GM08714 (cell line): ENCODE results near the gene ANAPC13.

Source experiments
- H3K4me3 ChIP-seq: fragments of 200-500 bp; sonication (Bioruptor generic); 2 replicates; pipeline ENCODE4 v1.5.1; 2014; ENCODE audit warnings: mild to moderate bottlenecking, low read length, inconsistent platforms
- ZNF274 ChIP-seq: IDR thresholded peaks from 2 replicates; pipeline ENCODE4 v1.6.1; 2012; ENCODE audit warnings: mild to moderate bottlenecking, low read depth, low read length

The ANAPC13 gene

GRCh38 chr3:134449277-134449676, 36.5 kb downstream of the ANAPC13 start:
- H3K4me3 ChIP-seq, result no peak overlapping the region
- no peak for TF ChIP-seq ZNF274

- no peak for TF ChIP-seq ZNF274
- H3K4me3 ChIP-seq, result no peak overlapping the region
Measured at GRCh38 chr3:134448664-134449063, 37.1 kb downstream of the ANAPC13 start.

- H3K4me3 ChIP-seq, result no peak overlapping the region
- no peak for TF ChIP-seq ZNF274
Measured at GRCh38 chr3:134447351-134447750, 38.4 kb downstream of the ANAPC13 start.

GRCh38 chr3:134446800-134447199, 39.0 kb downstream of the ANAPC13 start:
- H3K4me3 ChIP-seq, result no peak overlapping the region
- no peak for TF ChIP-seq ZNF274

GRCh38 chr3:134445636-134446035, 40.1 kb downstream of the ANAPC13 start:
- TF ChIP-seq ZNF274, result no peak
- no peak overlapping the region for H3K4me3 ChIP-seq

GRCh38 chr3:134445095-134445494, 40.7 kb downstream of the ANAPC13 start:
- TF ChIP-seq ZNF274, result no peak

GRCh38 chr3:134441821-134442220, 44.0 kb downstream of the ANAPC13 start:
- no peak for TF ChIP-seq ZNF274

More at GRCh38 chr3:134445095-134445494, 40.7 kb downstream of the ANAPC13 start:
- no peak overlapping the region for H3K4me3 ChIP-seq

GRCh38 chr3:134441321-134441720, 44.5 kb downstream of the ANAPC13 start:
- TF ChIP-seq ZNF274, result no peak
- H3K4me3 ChIP-seq, result no peak overlapping the region

More at GRCh38 chr3:134441821-134442220, 44.0 kb downstream of the ANAPC13 start:
- H3K4me3 ChIP-seq, result no peak overlapping the region

GRCh38 chr3:134437211-134437752, 48.5 kb downstream of the ANAPC13 start:
- TF ChIP-seq ZNF274, result no peak
- no peak overlapping the region for H3K4me3 ChIP-seq

DNA sequence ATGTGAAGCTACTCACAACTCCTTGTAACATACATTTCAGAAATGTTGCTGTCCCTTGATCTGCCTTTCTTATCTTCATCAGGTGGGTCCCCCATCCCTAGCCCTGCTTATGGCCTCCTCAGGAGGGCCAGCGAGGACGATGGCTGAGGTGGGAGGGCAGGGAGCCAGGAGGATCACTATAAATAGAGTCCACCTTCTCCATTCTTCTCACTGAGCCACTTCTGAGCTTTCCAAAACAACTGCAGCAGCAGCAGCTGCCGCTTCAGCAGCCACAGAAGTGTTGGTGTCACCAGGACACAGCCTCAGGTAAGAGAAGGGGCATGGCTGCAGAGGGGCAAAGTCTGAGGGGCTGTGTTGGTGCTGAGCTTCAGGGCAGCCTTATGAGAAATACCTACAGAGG, 53.5 kb downstream of the ANAPC13 start:
- TF ChIP-seq ZNF274, result no peak
- no peak overlapping the region for H3K4me3 ChIP-seq

DNA sequence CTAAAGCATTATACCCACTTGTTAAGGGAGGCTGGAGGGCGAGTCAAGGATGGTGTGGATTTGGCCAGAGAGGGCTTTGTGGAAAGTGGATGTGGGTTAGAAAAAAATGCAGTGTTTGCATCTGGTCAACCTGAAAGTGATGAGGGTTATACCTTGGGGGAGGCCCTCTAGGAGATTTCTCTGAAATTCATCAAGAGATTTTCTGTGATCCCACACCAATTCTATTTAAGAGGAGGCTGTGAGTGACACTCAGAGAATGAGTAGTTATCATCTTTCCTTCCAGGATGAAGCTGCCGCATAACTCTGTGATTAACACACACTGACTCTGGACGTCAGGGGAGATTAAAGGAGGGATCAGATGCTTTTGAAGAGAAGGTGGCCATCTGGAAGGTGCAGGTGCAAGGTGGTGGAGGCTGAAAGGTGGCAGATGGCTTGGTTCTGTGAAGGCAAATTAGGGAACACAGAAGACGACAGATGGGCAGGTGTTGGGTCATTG, 54.8 kb downstream of the ANAPC13 start:
- H3K4me3 ChIP-seq, result no peak overlapping the region
- TF ChIP-seq ZNF274, result no peak

GRCh38 chr3:134430174-134430573, 55.6 kb downstream of the ANAPC13 start:
- no peak overlapping the region for H3K4me3 ChIP-seq
- TF ChIP-seq ZNF274, result no peak

DNA sequence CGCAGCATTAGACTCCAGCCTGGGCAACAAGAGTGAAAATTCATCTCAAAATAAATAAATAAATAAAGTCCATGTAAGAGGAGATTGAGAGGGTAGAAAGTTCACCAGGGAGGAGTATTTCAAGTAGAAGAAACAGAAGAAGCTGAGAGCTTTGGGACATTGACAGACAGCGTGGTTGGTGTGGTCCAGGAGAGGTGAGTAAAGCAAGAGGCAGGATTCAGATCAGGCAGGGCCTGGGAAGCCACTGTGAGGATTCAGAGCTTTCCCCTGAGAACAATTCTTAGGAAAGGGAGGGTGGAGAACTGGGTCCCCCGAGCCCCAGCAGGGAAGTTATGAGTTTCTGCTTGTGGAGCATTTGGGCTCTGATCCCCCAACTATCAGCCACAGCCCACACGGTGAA, 57.4 kb downstream of the ANAPC13 start:
- H3K4me3 ChIP-seq, result no peak overlapping the region
- TF ChIP-seq ZNF274, result no peak
